ENCODE measurements around the gene TNFRSF21.

The TNFRSF21 gene

GRCh38 chr6:47246551-47246950, 63.2 kb downstream of the TNFRSF21 start:
- Histone ChIP-seq H2AFZ (ENCODE audit: low read length) (no peak overlapping the region), H3K4me1 (ENCODE audit: insufficient read depth, low read length, poor library complexity, severe bottlenecking) (peaks cover 69% of the 10 kb centered on the region), H3K36me3 (ENCODE audit: insufficient read depth, low read length) (peaks cover 11% of the 10 kb centered on the region; the same call in 1 of the 2 replicates), H4K20me1 (ENCODE audit: insufficient read depth, low read length, poor library complexity, severe bottlenecking) (no peaks in the 10 kb centered on the region), H3K9me3 (ENCODE audit: insufficient read depth, low read depth, low read length) (no peaks in the 10 kb centered on the region), H3K9ac (ENCODE audit: low read depth, low read length, poor library complexity, severe bottlenecking) (peak overlapping the region; percentile 20), H3K4me2 (ENCODE audit: low read depth, low read length, poor library complexity, severe bottlenecking) (peak overlapping the region; percentile 54), H3K27me3 (ENCODE audit: insufficient read depth, low read length, poor library complexity, severe bottlenecking) (no peaks in the 10 kb centered on the region), H3K9me2 (replicated peaks; ENCODE audit: low read depth, low read length) (no peaks in the 10 kb centered on the region), H3K79me2 (ENCODE audit: insufficient read depth, low read length) (peaks cover 3% of the 10 kb centered on the region; the same call in 1 of the 2 replicates), H3K4me3 (ENCODE audit: low read length, poor library complexity, severe bottlenecking) (peak overlapping the region; percentile 44), H3F3A (ENCODE audit: low read depth) (peaks cover 11% of the 10 kb centered on the region)
- TF ChIP-seq EZH2phosphoT487 (IDR thresholded peaks at IDR 0.05; ENCODE audit: borderline replicate concordance) (no peak), CTCF (conservative IDR thresholded peaks at IDR 0.05; ENCODE audit: low read length) (no peak)

DNA sequence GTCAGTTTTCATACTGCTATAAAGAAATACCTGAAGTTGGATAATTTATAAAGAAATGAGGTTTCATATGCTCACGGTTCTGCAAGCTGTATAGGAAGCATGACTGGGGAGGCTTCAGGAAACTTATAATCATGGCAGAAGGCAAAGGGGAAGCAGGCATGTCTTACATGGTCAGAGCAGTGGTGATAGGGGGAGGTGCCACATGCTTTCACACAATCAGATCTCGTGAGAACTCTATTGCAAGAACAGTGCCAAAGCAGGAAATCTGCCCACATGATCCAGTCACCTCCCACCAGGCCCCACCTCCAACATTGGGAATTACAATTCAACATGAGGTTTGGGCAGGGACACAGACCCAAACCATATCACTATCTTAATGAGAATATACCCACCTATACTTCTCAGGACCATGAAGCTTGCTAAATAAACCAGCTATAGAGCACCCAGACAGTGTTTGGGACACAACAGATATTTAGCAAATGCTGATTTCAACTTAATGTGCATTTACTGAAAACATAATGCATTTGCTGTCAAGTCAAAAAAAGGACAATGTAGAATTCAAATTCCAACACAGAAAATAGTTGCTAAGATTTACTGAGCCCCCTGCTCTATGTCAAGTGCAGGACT, 63.8 kb downstream of the TNFRSF21 start:
- no peaks in the 10 kb centered on the region for H3K9me2 ChIP-seq (replicated peaks; ENCODE audit: low read depth, low read length)
- H3K4me1 ChIP-seq (ENCODE audit: insufficient read depth, low read length, poor library complexity, severe bottlenecking), result peaks cover 76% of the 10 kb centered on the region
- peak overlapping the region; percentile 54 for H3K4me2 ChIP-seq (ENCODE audit: low read depth, low read length, poor library complexity, severe bottlenecking)
- peaks cover 7% of the 10 kb centered on the region for H3K79me2 ChIP-seq (ENCODE audit: insufficient read depth, low read length)
- peaks cover 5% of the 10 kb centered on the region; the same call in 1 of the 2 replicates for H3K36me3 ChIP-seq (ENCODE audit: insufficient read depth, low read length)
- peaks cover 11% of the 10 kb centered on the region for H3F3A ChIP-seq (ENCODE audit: low read depth)
- no peak for TF ChIP-seq CTCF (conservative IDR thresholded peaks at IDR 0.05; ENCODE audit: low read length)
- no peak for TF ChIP-seq EZH2phosphoT487 (IDR thresholded peaks at IDR 0.05; ENCODE audit: borderline replicate concordance)
- H3K9ac ChIP-seq (ENCODE audit: low read depth, low read length, poor library complexity, severe bottlenecking), result peak overlapping the region; percentile 20
- H3K9me3 ChIP-seq (ENCODE audit: insufficient read depth, low read depth, low read length), result no peaks in the 10 kb centered on the region
- no peaks in the 10 kb centered on the region for H3K27me3 ChIP-seq (ENCODE audit: insufficient read depth, low read length, poor library complexity, severe bottlenecking)
- no peaks in the 10 kb centered on the region for H4K20me1 ChIP-seq (ENCODE audit: insufficient read depth, low read length, poor library complexity, severe bottlenecking)
- no peak overlapping the region for H2AFZ ChIP-seq (ENCODE audit: low read length)
- peak overlapping the region; percentile 5 for H3K4me3 ChIP-seq (ENCODE audit: low read length, poor library complexity, severe bottlenecking)

GRCh38 chr6:47242483-47243386, 67.0 kb downstream of the TNFRSF21 start:
- peak overlapping the region; percentile 84 for H3K4me2 ChIP-seq (ENCODE audit: low read depth, low read length, poor library complexity, severe bottlenecking)
- H3K36me3 ChIP-seq (ENCODE audit: insufficient read depth, low read length), result no peaks in the 10 kb centered on the region
- H3K9ac ChIP-seq (ENCODE audit: low read depth, low read length, poor library complexity, severe bottlenecking), result peak overlapping the region; percentile 78
- TF ChIP-seq CTCF (conservative IDR thresholded peaks at IDR 0.05; ENCODE audit: low read length), result no peak
- TF ChIP-seq EZH2phosphoT487 (IDR thresholded peaks at IDR 0.05; ENCODE audit: borderline replicate concordance), result no peak
- no peaks in the 10 kb centered on the region for H3K9me3 ChIP-seq (ENCODE audit: insufficient read depth, low read depth, low read length)
- no peaks in the 10 kb centered on the region for H3K9me2 ChIP-seq (replicated peaks; ENCODE audit: low read depth, low read length)
- H3F3A ChIP-seq (ENCODE audit: low read depth), result peaks cover 10% of the 10 kb centered on the region
- peaks cover 77% of the 10 kb centered on the region for H3K4me1 ChIP-seq (ENCODE audit: insufficient read depth, low read length, poor library complexity, severe bottlenecking)
- no peak overlapping the region for H2AFZ ChIP-seq (ENCODE audit: low read length)
- H4K20me1 ChIP-seq (ENCODE audit: insufficient read depth, low read length, poor library complexity, severe bottlenecking), result no peaks in the 10 kb centered on the region
- H3K4me3 ChIP-seq (ENCODE audit: low read length, poor library complexity, severe bottlenecking), result peak overlapping the region; percentile 63
- H3K79me2 ChIP-seq (ENCODE audit: insufficient read depth, low read length), result peaks cover 12% of the 10 kb centered on the region
- no peaks in the 10 kb centered on the region for H3K27me3 ChIP-seq (ENCODE audit: insufficient read depth, low read length, poor library complexity, severe bottlenecking)
